H9 (cell line): ENCODE measurements around the gene TSPEAR. TPM values are rescaled to one million over a fixed set of nuclear protein-coding genes. Genes with fewer than 3 reads are reported as not detected.

Experiments used
- DNase-seq: peaks from one replicate; pipeline ENCODE4 v3.0.0-alpha.2; 2017
- H2AFZ ChIP-seq: one replicate; pipeline ENCODE4 v1.6.1; 2013; ENCODE audit warnings: mild to moderate bottlenecking, low read length, control low read depth, moderate library complexity
- H2AK5ac ChIP-seq: 2 replicates; pipeline ENCODE4 v1.6.1; 2013; ENCODE audit warnings: low read length, control low read depth, mixed read lengths; ENCODE audit not compliant: insufficient read length
- H2BK120ac ChIP-seq: one replicate; pipeline ENCODE4 v1.6.1; 2013; ENCODE audit warnings: low read depth, mild to moderate bottlenecking, low read length, control low read depth, inconsistent platforms; ENCODE audit not compliant: poor library complexity, severe bottlenecking
- H2BK12ac ChIP-seq: 2 replicates; pipeline ENCODE4 v1.6.1; 2013; ENCODE audit warnings: low read length, control low read depth, mixed read lengths, low read depth; ENCODE audit not compliant: insufficient read length
- H2BK15ac ChIP-seq: 2 replicates; pipeline ENCODE4 v1.6.1; 2013; ENCODE audit warnings: low read depth, low read length, control low read depth
- H2BK20ac ChIP-seq: one replicate; pipeline ENCODE4 v1.6.1; 2013; ENCODE audit warnings: low read depth, mild to moderate bottlenecking, low read length, control low read depth, inconsistent platforms; ENCODE audit not compliant: poor library complexity, severe bottlenecking
- H2BK5ac ChIP-seq: 2 replicates; pipeline ENCODE4 v1.6.1; 2013; ENCODE audit warnings: low read length, control low read depth, mixed read lengths; ENCODE audit not compliant: insufficient read length
- H3K14ac ChIP-seq: 2 replicates; pipeline ENCODE4 v1.6.1; 2013; ENCODE audit warnings: low read length, control low read depth; ENCODE audit not compliant: insufficient read depth
- H3K18ac ChIP-seq: 2 replicates; pipeline ENCODE4 v1.6.1; 2013; ENCODE audit warnings: low read depth, mild to moderate bottlenecking, mixed read lengths, low read length, control low read depth; ENCODE audit not compliant: insufficient read length
- H3K23ac ChIP-seq: 2 replicates; pipeline ENCODE4 v1.6.1; 2013; ENCODE audit warnings: low read length, control low read depth, mixed read lengths, low read depth; ENCODE audit not compliant: insufficient read length
- H3K23me2 ChIP-seq: 2 replicates; pipeline ENCODE4 v1.6.1; 2013; ENCODE audit warnings: low read depth, mild to moderate bottlenecking, mixed read lengths, low read length, control low read depth; ENCODE audit not compliant: insufficient read length, poor library complexity, severe bottlenecking
- H3K27ac ChIP-seq: 2 replicates; pipeline ENCODE4 v1.5.1; 2013; ENCODE audit warnings: low read length, control low read depth, mixed read lengths, low read depth; ENCODE audit not compliant: insufficient read length
- H3K27me3 ChIP-seq: 2 replicates; pipeline ENCODE4 v1.6.1; 2013; ENCODE audit warnings: low read length, control low read depth, inconsistent platforms; ENCODE audit not compliant: insufficient read depth
- H3K4ac ChIP-seq: 2 replicates; pipeline ENCODE4 v1.6.1; 2013; ENCODE audit warnings: low read depth, mild to moderate bottlenecking, control low read depth, inconsistent platforms, low read length, moderate library complexity
- H3K4me1 ChIP-seq: 2 replicates; pipeline ENCODE4 v1.6.1; 2013; ENCODE audit warnings: low read length, control low read depth, inconsistent platforms; ENCODE audit not compliant: insufficient read depth
- H3K4me2 ChIP-seq: 2 replicates; pipeline ENCODE4 v1.6.1; 2013; ENCODE audit warnings: low read length, control low read depth, mixed read lengths; ENCODE audit not compliant: insufficient read length, insufficient read depth
- H3K56ac ChIP-seq: 2 replicates; pipeline ENCODE4 v1.6.1; 2013; ENCODE audit warnings: low read depth, mild to moderate bottlenecking, mixed read lengths, low read length, control low read depth; ENCODE audit not compliant: insufficient read length
- H3K79me1 ChIP-seq: 2 replicates; pipeline ENCODE4 v1.6.1; 2013; ENCODE audit warnings: low read depth, mild to moderate bottlenecking, moderate library complexity, low read length, control low read depth, inconsistent platforms; ENCODE audit not compliant: insufficient read depth, poor library complexity, severe bottlenecking
- H3K79me2 ChIP-seq: 2 replicates; pipeline ENCODE4 v1.6.1; 2013; ENCODE audit warnings: low read length, control low read depth, inconsistent platforms; ENCODE audit not compliant: insufficient read depth
- H3K9ac ChIP-seq: 2 replicates; pipeline ENCODE4 v1.6.1; 2013; ENCODE audit warnings: low read length, control low read depth, mixed read lengths; ENCODE audit not compliant: insufficient read length; ENCODE audit errors: extremely low read depth
- H3K9me3 ChIP-seq: one replicate; pipeline ENCODE4 v1.6.1; 2013; ENCODE audit warnings: low read depth, low read length, inconsistent platforms; ENCODE audit not compliant: control insufficient read depth
- H3T11ph ChIP-seq: one replicate; pipeline ENCODE4 v1.6.1; 2013; ENCODE audit warnings: mild to moderate bottlenecking, low read length, control low read depth, inconsistent platforms
- H4K20me1 ChIP-seq: one replicate; pipeline ENCODE4 v1.6.1; 2013; ENCODE audit not compliant: control insufficient read depth, insufficient read length, insufficient read depth
- H4K5ac ChIP-seq: 2 replicates; pipeline ENCODE4 v1.6.1; 2013; ENCODE audit warnings: low read depth, mild to moderate bottlenecking, mixed read lengths, low read length, control low read depth; ENCODE audit not compliant: insufficient read length
- H4K8ac ChIP-seq: replicated peaks from 2 replicates; pipeline ENCODE4 v1.6.1; 2013; ENCODE audit warnings: low read length, control low read depth, mixed read lengths, low read depth; ENCODE audit not compliant: insufficient read length
- H4K91ac ChIP-seq: 2 replicates; pipeline ENCODE4 v1.6.1; 2013; ENCODE audit warnings: low read depth, mild to moderate bottlenecking, moderate library complexity, mixed read lengths, low read length, control low read depth; ENCODE audit not compliant: insufficient read length
- H3K27ac Mint-ChIP-seq, 3 experiments: 2 replicates in 2 of 3; 3 replicates in 1 of 3; pipeline ENCODE4 v1.8.0; 2020 to 2021; ENCODE audit warnings: mixed read lengths in 3 of 3, mild to moderate bottlenecking in 1 of 3, moderate library complexity in 1 of 3
- H3K27me3 Mint-ChIP-seq: 2 replicates; pipeline ENCODE4 v1.8.0; 2021; ENCODE audit warnings: low read depth, mild to moderate bottlenecking, moderate library complexity, mixed read lengths
- H3K36me3 Mint-ChIP-seq, 3 experiments: 2 replicates in 2 of 3; 3 replicates in 1 of 3; pipeline ENCODE4 v1.8.0; 2020 to 2021; ENCODE audit warnings: low read depth in 3 of 3, mixed read lengths in 3 of 3; ENCODE audit not compliant: insufficient read depth in 1 of 3
- H3K4me1 Mint-ChIP-seq, 2 experiments: 2 replicates each; pipeline ENCODE4 v1.8.0; 2020; ENCODE audit warnings: mixed read lengths in 2 of 2
- H3K4me3 Mint-ChIP-seq, 2 experiments: 2 replicates in 1 of 2; 3 replicates in 1 of 2; pipeline ENCODE4 v1.8.0; 2020 to 2021; ENCODE audit warnings: mild to moderate bottlenecking in 2 of 2, mixed read lengths in 2 of 2, moderate library complexity in 1 of 2
- H3K9me3 Mint-ChIP-seq, 2 experiments: 2 replicates in 1 of 2; 3 replicates in 1 of 2; pipeline ENCODE4 v1.8.0; 2020; ENCODE audit warnings: mild to moderate bottlenecking in 2 of 2, mixed read lengths in 2 of 2, moderate library complexity in 1 of 2
- WGBS: extraction: QIAGEN DNeasy Blood & Tissue Kit; methylation state at CpG from one replicate; pipeline ENCODE4 v1.1.7; 2013; ENCODE audit warnings: missing lambda C conversion rate, low lambda C conversion rate, mixed read lengths; ENCODE audit not compliant: insufficient read length; ENCODE audit errors: extremely low coverage; 5-methylcytosine and 5-hydroxymethylcytosine counted together
- total RNA-seq: library from RNA; stranded (reverse); gene quantifications from 2 replicates; pipeline ENCODE4 v1.2.1, GENCODE V29; 2021
- TF ChIP-seq, protein P1 (sequence below): fragments of 200-600 bp; sonication (generic); conservative IDR thresholded peaks from 3 replicates; pipeline ENCODE4 v1.8.0; 2021; ENCODE audit warnings: antibody characterized with exemption, mild to moderate bottlenecking

Gene TSPEAR
- total RNA-seq, 1 experiment from 2014 or later: 1.3 TPM

DNA sequence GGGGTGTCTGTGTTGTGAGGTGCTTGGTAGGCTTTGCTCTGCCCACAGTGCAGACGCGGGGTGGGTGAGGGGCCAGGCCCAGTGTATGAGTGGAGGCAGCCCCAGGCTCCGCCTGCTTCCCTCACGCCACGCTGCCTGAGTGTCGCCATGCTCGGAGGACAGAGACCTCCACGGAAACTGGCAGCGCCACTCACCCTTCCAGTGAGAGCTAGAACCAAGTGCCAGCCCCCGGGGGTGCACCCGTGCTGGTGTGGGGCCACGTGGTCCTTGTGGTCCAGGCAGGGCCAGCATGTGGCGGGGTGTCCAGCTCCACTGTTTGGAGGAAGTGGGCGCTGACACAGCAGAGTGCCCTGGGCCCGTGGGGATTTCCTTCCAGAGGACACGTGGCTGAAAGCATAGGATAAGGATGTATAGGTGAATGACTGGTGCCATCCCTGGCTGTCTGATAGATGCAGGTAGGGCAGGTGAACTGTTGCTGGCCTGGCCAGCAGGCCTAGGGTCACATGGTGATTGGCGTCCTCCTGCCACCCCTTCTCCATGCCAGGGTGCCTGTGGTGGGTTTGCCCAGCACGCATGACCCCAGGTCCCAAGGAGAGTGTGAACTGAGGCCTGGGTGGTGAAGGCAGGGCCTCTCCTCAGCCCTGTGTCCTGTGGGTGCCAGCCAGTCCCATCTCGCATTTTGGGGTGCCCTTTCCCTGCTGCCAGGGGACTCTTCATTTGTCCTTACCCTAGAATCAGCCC lies 252.2 kb downstream of the TSPEAR start:
- Histone ChIP-seq H2BK12ac (no peak overlapping the region), H2AFZ (no peak overlapping the region), H3T11ph (no peak overlapping the region), H3K18ac (no peak overlapping the region), H3K14ac (no peak overlapping the region), H4K8ac (no peak overlapping the region), H4K91ac (no peak overlapping the region), H2AK5ac (no peak overlapping the region), H2BK120ac (no peak overlapping the region), H3K27me3 (no peaks in the 10 kb centered on the region), H3K23me2 (peaks cover 7% of the 10 kb centered on the region), H3K56ac (no peak overlapping the region), H4K20me1 (no peaks in the 10 kb centered on the region), H3K79me2 (no peaks in the 10 kb centered on the region), H3K23ac (no peak overlapping the region), H3K27ac (no peak overlapping the region), H4K5ac (no peak overlapping the region), H2BK15ac (no peak overlapping the region), H3K9ac (no peak overlapping the region), H3K4ac (no peak overlapping the region), H2BK20ac (no peak overlapping the region), H3K9me3 (no peaks in the 10 kb centered on the region), H3K4me1 (no peaks in the 10 kb centered on the region), H3K4me2 (no peak overlapping the region), H3K79me1 (no peaks in the 10 kb centered on the region), H2BK5ac (no peak overlapping the region)
- Mint-ChIP-seq H3K9me3 (no peaks in the 10 kb centered on the region; a peak in 1 of 5 replicates), H3K4me3 (no peak overlapping the region), H3K4me1 (peaks cover 4 to 13% of the 10 kb centered on the region in 2 experiments; a peak in 3 of 4 replicates), H3K36me3 (peaks cover 0 to 2% (median 0%) of the 10 kb centered on the region in 3 experiments; a peak in 1 of 7 replicates), H3K27ac (no peak overlapping the region), H3K27me3 (peaks cover 10% of the 10 kb centered on the region)
- TF ChIP-seq, protein P1, sequence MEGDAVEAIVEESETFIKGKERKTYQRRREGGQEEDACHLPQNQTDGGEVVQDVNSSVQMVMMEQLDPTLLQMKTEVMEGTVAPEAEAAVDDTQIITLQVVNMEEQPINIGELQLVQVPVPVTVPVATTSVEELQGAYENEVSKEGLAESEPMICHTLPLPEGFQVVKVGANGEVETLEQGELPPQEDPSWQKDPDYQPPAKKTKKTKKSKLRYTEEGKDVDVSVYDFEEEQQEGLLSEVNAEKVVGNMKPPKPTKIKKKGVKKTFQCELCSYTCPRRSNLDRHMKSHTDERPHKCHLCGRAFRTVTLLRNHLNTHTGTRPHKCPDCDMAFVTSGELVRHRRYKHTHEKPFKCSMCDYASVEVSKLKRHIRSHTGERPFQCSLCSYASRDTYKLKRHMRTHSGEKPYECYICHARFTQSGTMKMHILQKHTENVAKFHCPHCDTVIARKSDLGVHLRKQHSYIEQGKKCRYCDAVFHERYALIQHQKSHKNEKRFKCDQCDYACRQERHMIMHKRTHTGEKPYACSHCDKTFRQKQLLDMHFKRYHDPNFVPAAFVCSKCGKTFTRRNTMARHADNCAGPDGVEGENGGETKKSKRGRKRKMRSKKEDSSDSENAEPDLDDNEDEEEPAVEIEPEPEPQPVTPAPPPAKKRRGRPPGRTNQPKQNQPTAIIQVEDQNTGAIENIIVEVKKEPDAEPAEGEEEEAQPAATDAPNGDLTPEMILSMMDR: no peak
- WGBS: no CpG with 5 or more reads among the region's 19 CpGs
- DNase-seq: no peak
